GM21381 (cell line): ENCODE data around the gene FITM1.

ENCODE experiments used
- ATAC-seq: cut with Tn5 transposase; IDR thresholded peaks from one replicate; pipeline ENCODE4 v1.9.1; 2021; ENCODE audit warnings: mild to moderate bottlenecking, moderate library complexity; ENCODE audit not compliant: unreplicated experiment

Gene FITM1

DNA sequence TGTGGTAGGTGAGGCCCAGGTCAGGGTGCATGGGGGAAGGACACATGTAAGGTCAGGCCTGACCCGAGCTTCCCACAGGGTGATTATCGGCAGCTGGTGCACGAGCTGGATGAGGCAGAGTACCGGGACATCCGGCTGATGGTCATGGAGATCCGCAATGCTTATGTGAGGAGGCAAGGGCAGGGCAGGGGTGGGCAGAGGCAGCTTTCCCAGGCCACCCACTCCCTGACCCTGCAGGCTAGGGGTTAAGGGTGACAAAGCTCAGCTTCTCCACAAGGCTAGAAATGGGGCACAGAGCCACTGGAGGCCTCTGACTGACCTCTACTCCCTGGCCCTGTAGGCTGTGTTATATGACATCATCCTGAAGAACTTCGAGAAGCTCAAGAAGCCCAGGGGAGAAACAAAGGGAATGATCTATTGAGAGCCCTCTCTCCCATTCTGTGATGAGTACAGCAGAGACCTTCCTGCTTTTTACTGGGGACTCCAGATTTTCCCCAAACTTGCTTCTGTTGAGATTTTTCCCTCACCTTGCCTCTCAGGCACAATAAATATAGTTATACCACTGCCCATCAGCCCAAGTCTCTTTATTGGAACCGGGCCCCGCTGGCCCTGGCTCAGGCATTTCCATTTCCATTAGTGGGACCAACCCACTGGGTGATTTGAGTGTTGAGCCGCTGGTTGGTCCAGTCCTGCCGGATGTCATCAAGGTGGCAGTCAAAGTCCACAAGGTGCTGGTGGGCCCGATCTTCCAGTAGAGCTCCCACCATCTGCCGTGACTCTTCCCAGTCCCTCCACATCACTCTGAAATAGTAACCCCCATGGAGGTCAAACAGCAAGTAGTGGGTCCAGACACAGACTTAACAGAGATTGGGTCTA, 8.2 kb downstream of the FITM1 start:
- ATAC-seq: no peak

DNA sequence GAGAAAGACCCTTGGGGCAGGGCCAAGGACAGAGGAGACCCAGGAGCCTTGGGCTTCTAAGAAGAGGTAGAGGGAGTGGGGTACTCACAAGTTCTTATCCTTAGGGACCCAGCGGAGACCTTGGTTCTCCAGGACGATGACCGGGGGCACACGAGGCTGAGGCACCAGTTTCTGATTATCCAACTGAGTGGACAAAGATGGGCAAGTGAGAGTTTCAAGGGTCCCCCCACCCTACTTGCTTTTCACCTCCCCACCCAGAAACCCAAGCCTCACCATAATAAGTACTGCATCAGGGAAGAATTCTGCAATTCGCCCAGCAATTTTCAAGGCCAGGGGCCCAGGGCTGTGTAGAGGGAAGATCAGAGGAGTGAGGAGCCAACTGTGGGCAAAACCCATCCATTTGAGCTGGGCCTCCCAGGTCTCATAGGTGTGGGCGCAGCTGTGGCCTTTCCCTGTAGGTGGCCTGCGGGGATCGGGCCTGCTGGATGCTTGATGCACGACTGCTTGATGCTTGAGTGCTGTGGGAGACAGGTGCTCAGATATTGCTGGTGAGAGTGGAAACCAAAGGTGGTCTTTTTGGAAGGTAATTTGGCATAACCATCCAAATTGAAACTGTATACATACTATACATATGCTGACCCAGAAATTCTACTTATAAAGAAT, 8.9 kb downstream of the FITM1 start:
- ATAC-seq: no peak

DNA sequence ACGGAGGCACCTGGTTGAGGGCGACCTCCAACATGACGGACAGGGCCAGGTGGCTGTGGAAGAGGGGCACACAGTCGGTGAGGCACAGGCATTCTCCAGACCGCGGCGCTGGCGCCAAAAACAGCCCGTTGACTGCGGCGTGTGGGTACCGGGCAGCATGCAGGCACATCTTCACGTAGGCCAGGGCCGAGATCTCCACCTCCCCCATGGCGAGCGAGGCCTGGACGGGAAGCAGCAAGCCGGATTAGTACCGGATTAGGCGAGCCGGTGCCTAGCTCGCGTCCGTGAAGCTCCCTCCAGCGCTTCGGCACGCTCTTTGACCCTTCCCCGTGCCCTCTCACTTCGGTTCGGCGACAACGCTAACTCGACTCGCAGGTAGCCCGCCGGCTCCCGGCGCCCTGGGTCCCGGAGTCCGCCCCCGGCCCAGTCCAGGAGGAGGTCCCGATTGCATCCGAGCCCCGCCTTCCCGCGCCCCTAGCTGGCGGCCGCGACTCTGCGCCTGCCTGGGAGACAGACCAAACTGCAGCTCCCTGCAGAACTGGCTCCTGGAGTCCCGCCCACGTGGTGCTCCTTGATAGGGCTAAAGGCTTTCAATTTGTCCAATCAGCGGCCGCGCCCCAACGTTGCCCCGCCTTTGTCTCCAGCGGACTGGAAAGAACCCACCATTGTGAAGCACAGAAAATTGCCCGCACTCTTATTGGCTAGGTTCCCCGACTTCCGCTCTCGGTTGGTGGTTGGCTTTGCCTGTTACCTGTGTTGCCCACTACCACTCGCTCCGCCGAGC, 10.8 kb downstream of the FITM1 start, which contains the start of gene EMC9:
EMC9 (minus strand) TSS at position 495 of the 784 bp plus-strand sequence; CDS start at position 208, 287 bp downstream.
- peak; percentile 86 for ATAC-seq

DNA sequence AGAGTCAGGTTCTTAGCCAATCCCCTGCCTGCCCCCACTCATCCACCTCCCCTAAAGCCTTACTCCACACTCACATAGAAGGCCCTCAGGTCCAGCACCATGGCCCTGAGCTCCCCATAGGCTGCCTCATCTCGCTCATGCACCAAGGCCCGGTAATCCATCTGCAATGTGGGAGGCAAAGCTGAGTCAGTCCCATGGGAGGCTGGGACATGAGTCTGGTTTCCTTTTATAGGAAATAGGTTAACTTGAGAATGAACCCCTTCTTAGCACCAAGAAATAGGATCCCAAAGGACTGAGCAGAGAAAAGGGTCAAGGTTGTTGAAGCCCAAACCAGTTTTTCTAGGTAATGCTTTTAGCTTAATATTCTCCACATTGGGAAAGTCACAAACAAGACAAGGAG, 13.1 kb downstream of the FITM1 start:
- no peak for ATAC-seq

DNA sequence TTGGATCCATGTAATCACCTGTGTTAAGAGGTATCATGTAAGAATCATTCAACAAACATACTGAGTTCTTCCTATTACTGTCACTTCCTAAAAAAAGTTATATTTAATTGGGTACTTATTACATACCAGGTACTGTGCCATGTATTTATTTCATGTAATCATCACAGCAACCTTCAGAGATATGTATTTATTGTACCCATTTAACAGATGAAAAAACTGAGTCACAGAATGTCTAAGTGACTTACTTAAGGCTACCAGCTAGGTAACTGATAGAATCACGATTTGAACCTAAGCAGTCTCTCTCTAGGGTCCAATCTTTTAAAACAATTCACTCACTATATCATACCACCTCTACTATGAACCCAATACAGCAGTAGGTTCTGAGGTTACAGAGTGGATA, 14.0 kb downstream of the FITM1 start:
- ATAC-seq: no peak

DNA sequence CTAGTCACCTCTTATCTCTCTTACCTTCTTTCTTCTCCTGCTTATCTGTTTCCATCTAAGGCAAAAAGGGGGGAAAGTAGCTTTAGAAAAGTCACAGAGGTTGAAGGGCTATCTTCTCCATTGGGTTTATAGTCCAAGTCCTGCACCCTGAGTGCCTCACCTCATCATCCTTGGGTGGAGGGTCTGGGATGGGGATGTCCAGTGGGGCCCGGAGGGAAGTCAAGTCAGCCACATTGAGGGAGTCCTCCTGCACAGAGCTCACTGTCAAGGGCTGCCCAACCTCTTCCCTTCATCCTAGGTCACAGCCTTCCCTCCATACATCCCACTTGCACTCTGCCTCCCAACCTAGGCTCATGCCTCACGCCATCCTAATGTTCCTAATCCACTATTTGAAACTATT, 14.8 kb downstream of the FITM1 start:
- no peak for ATAC-seq

DNA sequence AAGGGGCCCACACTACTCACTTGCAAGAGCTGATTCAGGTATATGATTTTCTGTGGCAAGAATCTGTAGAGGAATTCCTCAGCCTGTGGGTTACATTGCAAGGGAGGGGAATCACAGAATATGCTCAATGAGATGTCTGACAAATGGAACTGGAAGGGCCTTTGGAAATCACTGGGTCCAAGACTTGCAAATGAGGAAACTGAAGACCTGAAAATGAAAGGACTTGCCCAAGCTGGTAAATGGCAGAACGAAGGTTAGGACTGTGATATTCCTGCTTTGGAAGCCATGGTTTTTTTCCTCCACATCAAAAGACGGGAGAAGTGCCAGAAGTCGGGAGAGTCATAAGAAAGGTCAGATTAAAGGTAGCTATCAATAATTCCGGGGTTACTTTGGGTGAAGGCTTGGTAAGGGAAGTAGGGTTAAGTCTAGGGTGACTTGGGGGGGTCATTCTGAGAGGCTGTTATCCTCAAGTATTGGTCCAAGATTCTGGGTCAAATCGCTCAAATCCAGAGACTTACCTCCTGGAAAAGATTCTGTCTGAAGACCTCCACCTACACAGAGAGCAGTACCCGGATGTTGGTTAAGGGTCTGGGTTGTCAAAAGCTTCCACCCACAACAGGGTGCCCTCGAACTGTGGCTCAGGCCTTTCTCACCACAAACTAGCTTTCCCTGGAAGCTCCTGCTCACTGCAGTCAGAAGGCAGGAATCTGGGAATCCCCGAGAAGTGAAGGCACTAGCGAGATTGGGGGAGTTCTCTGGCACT, 15.4 kb downstream of the FITM1 start:
- no peak for ATAC-seq

DNA sequence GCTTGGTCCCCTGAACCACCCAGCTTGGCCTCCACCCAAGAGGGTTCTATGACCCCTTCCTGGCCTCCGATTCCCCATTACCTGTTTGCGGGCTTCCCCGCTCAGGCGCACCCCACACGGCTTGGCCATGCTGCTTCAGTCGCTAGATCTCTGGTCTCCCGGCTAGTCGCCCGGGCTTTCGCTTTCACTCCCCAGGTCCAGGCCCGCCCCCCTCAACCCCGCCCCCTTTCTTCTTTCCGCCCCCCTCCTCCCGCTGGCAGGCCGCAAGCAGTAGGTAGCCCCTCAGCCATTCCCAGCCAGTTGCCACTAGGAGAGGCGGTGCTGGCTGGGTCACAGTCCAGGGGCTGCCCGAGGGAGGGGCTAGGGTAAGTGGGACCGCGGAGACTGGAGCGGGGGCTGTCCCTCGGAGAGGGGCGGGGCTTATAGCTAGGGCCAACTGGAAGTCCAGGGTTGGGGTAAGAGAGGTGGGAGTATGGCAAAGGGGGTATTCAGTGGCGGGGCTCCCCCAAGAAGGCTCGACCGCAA, 16.1 kb downstream of the FITM1 start, which contains the start of gene PSME2:
PSME2 (minus strand) TSS at position 158 of the 525 bp plus-strand sequence; CDS start at position 129, 29 bp downstream.
- ATAC-seq: peak; percentile 59

DNA sequence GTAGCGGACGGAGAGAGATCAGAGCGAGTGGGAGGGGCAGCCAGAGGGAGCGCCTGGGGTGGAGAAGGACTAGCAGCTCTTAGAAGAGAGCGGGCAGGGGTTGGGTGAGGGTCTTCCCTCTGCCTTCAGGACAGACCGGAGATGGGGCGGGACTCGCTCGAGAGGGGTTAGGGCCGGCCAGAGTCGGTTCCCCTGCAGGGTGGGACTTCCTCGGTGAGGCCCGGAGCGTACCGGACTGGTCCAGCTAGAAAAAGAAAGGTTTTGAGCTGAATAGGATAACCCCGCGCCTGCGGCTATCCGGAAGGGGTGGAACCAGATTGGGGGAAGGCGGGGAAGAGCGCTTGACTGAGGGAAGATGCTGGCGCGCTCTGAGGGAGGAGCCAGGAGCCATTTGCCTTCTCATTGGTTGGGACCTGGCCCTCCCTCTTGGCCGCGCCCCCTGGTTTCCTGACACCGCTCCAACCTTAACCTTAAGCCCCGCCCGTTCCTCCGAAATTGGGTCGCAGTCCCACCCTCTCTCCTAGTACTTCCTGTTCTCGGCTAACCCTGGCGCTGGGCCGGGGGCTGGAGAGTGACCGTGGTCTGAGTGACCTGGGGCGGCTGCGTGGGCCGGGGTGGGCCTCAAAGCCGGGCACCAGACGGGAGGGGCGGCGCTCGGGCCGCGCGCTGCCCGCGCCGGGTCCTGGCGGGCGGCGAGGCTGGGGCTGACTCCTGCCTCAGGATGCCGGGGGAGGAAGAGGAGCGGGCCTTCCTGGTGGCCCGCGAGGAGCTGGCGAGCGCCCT, 16.7 kb downstream of the FITM1 start, which contains the start of gene RNF31:
RNF31 (plus strand) TSS at position 521 of the 783 bp plus-strand sequence; CDS start at position 722, 201 bp downstream.
- ATAC-seq: peak; percentile 72

DNA sequence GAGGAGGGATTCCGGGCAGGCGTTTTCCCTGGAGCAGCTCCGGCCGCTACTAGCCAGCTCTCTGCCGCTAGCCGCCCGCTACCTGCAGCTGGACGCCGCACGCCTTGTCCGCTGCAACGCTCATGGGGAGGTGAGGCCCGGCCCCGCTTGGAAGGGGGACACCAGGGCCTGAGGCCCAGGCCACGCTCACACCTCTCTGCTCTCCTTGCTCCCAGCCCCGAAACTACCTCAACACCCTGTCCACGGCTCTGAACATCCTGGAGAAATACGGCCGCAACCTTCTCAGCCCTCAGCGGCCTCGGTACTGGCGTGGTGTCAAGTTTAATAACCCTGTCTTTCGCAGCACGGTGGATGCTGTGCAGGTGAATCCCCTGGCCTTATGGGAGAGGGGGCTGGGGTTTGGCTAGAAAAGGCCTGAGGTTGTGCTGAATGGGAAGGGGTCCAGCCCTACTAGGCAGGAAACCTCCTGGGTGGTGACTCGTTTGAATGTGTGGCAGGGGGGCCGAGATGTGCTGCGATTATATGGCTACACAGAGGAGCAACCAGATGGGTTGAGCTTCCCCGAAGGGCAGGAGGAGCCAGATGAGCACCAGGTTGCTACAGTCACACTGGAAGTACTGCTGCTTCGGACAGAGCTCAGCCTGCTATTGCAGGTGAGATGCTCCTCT, 17.4 kb downstream of the FITM1 start:
- ATAC-seq: no peak

DNA sequence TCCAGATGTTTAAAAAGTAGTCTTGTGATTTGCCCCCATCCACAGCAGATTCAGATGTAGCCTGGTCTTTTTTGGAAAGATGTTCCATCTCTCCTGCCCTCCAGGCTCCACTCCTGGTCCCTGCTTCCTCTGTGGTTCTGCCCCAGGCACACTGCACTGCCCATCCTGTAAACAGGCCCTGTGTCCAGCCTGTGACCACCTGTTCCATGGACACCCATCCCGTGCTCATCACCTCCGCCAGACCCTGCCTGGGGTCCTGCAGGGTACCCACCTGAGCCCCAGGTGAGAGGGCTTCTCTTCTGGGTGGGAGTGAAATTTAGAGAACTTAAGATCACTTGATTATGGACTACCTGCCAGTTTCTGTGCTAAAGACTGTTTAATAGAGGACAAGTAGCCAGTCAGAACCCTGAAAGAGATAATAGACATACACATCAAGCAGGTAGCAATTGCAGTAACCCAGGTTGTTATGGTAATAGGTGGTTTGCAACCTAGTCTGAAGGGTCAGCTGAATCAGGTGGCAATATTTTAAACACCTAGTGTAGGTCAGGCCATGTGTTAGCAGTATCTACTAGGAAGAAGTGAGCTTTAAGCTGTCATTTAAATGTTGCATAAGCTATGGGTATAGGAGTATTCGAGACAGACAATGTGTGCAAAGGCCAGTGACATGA, 19.0 kb downstream of the FITM1 start:
- no peak for ATAC-seq

DNA sequence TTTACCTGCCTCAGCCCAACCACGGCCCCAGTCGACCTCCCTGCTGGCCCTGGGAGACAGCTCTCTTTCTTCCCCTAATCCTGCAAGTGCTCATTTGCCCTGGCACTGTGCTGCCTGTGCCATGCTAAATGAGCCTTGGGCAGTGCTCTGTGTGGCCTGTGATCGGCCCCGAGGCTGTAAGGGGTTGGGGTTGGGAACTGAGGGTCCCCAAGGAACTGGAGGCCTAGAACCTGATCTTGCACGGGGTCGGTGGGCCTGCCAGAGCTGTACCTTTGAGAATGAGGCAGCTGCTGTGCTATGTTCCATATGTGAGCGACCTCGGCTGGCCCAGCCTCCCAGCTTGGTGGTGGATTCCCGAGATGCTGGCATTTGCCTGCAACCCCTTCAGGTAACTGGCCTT, 19.6 kb downstream of the FITM1 start:
- ATAC-seq: no peak

DNA sequence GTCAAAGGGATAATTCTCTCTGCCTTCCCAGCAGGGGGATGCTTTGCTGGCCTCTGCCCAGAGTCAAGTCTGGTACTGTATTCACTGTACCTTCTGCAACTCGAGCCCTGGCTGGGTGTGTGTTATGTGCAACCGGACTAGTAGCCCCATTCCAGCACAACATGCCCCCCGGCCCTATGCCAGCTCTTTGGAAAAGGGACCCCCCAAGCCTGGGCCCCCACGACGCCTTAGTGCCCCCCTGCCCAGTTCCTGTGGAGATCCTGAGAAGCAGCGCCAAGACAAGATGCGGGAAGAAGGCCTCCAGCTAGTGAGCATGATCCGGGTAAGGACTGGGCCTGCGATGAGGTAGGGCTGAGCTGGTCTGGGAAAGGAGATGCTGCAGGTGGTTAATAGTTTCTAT, 20.1 kb downstream of the FITM1 start:
- no peak for ATAC-seq

DNA sequence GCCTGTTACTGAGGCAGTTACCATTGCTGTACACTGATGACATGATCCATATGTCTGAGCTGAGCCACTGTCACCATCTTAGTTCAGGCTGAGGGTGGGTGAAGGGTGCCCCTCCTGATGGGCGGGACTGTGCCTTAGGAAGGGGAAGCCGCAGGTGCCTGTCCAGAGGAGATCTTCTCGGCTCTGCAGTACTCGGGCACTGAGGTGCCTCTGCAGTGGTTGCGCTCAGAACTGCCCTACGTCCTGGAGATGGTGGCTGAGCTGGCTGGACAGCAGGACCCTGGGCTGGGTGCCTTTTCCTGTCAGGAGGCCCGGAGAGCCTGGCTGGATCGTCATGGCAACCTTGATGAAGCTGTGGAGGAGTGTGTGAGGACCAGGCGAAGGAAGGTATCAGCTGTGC, 20.5 kb downstream of the FITM1 start:
- no peak for ATAC-seq

DNA sequence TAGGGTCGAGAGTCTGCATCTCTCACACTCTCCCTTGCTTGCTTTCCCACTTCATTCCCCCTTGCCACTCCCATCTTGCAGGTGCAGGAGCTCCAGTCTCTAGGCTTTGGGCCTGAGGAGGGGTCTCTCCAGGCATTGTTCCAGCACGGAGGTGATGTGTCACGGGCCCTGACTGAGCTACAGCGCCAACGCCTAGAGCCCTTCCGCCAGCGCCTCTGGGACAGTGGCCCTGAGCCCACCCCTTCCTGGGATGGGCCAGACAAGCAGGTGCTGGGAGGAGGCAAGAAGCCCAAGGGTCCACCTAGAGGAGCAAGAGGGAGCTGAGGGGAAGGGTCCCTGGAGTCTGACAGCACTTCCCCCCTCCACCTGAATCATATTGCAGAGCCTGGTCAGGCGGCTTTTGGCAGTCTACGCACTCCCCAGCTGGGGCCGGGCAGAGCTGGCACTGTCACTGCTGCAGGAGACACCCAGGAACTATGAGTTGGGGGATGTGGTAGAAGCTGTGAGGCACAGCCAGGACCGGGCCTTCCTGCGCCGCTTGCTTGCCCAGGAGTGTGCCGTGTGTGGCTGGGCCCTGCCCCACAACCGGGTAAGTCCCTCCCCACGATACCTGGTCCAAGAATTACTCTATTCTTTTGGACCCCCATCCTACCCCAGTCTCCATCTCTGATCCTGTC, 21.1 kb downstream of the FITM1 start:
- no peak for ATAC-seq

DNA sequence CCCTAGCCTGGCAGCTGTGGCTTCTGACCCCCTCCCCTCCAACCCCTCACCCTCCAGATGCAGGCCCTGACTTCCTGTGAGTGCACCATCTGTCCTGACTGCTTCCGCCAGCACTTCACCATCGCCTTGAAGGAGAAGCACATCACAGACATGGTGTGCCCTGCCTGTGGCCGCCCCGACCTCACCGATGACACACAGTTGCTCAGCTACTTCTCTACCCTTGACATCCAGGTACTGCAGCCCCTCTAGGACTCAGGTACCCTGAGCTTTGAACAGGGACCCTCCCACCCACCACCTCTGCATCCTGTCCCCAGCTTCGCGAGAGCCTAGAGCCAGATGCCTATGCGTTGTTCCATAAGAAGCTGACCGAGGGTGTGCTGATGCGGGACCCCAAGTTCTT, 24.6 kb downstream of the FITM1 start:
- ATAC-seq: no peak

DNA sequence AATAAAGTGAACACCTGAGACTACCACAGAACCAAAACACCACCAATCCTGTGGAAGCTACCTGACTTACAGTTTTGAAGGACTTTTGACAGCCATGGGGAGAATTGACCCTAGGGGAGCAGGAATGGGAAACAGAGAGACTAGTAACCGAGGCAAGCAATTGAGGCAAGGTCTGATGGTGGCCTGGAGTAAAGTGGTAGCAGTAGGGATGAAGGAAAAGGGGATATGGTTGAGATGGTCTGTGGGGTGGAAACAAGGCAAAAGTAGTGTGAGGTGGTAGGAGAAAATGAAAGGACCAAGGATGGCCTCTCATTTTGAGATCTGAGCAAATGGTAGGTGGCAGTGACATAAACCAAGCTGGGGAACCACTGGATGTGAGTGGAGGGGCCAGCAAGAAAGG, 26.4 kb downstream of the FITM1 start:
- ATAC-seq: no peak

DNA sequence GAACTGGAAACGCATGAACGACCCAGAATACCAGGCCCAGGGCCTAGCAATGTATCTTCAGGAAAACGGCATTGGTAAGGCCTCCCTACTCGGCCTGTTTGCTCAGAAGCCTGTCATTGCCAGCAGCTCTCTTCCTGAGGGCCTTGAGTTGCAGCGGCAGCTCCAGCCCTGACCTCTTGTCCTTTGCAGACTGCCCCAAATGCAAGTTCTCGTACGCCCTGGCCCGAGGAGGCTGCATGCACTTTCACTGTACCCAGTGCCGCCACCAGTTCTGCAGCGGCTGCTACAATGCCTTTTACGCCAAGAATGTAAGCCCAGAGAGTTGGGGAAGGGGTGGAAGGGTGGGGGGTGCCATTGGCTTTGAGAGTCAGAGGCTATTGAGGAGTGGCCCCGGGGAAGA, 26.9 kb downstream of the FITM1 start:
- no peak for ATAC-seq
